H1 (cell line): ENCODE data around the gene ZNF66. TPM values are rescaled to one million over a fixed set of nuclear protein-coding genes. Genes with fewer than 3 reads are reported as not detected.
"Not testable (repeated sequence)": the region's sequence is repeated elsewhere in the genome, so short reads cannot be mapped to it uniquely, and the experiment has no call there.

Experiments
- CTCF ChIA-PET: fragments of 300-600 bp; sonication (Branson Sonifier 250); formaldehyde crosslinking; loops from one replicate; lab custom pipeline; 2021; ENCODE audit not compliant: partially characterized antibody; lab: Charles Lee
- POLR2A ChIA-PET: fragments of 300-600 bp; sonication (Branson Sonifier 250); formaldehyde crosslinking; loops from one replicate; lab custom pipeline; 2021; ENCODE audit warnings: inconsistent platforms; ENCODE audit not compliant: partially characterized antibody; lab: Charles Lee
- DNase-seq, 2 experiments: peaks; one replicate each; pipeline versions ENCODE4 v3.0.0 to v3.0.0-alpha.2; 2010 to 2022; ENCODE audit warnings: low spot score in 2 of 2, low read depth in 1 of 2, mixed read lengths in 1 of 2
- FAIRE-seq: peaks from 2 replicates; lab custom pipeline; 2011; peaks lifted over from hg19 to GRCh38; lab: Jason Lieb, UNC
- H2AFZ ChIP-seq: 2 replicates; pipeline ENCODE4 v1.8.1; 2012; ENCODE audit warnings: low read length, inconsistent platforms
- H2AK5ac ChIP-seq: 2 replicates; pipeline ENCODE4 v1.6.1; 2013; ENCODE audit warnings: low read depth, low read length
- H2BK120ac ChIP-seq: replicated peaks from 2 replicates; pipeline ENCODE3; 2013; ENCODE audit warnings: low read depth, low read length, inconsistent platforms
- H2BK12ac ChIP-seq: 2 replicates; pipeline ENCODE4 v1.6.1; 2013; ENCODE audit warnings: low read depth, low read length
- H2BK15ac ChIP-seq: 2 replicates; pipeline ENCODE4 v1.6.1; 2013; ENCODE audit warnings: low read length
- H2BK20ac ChIP-seq: 2 replicates; pipeline ENCODE4 v1.6.1; 2013; ENCODE audit warnings: low read length
- H2BK5ac ChIP-seq: 2 replicates; pipeline ENCODE4 v1.6.1; 2013; ENCODE audit warnings: low read depth, low read length
- H3K14ac ChIP-seq: 2 replicates; pipeline ENCODE4 v1.6.1; 2013; ENCODE audit warnings: inconsistent platforms; ENCODE audit not compliant: insufficient read length
- H3K18ac ChIP-seq: 2 replicates; pipeline ENCODE4 v1.6.1; 2013; ENCODE audit warnings: low read length; ENCODE audit errors: extremely low read depth
- H3K23ac ChIP-seq: 2 replicates; pipeline ENCODE4 v1.6.1; 2013; ENCODE audit warnings: inconsistent platforms; ENCODE audit not compliant: insufficient read length
- H3K23me2 ChIP-seq: 2 replicates; pipeline ENCODE4 v1.6.1; 2013; ENCODE audit warnings: low read depth, low read length
- H3K27ac ChIP-seq: 2 replicates; pipeline ENCODE4 v1.6.1; 2011; ENCODE audit warnings: low read depth, low read length, inconsistent platforms
- H3K27me3 ChIP-seq, 4 experiments: replicated peaks in 1 of 4; 1 replicate in 1 of 4; 2 replicates in 3 of 4; pipeline versions ENCODE4 v1.6.1 to v1.8.1; 2011 to 2013; ENCODE audit warnings: low read length in 3 of 4, mild to moderate bottlenecking in 3 of 4, inconsistent platforms in 2 of 4, mixed read lengths in 2 of 4, moderate library complexity in 1 of 4; ENCODE audit not compliant: control insufficient read depth in 3 of 4, insufficient read depth in 3 of 4; ENCODE audit errors: extremely low read depth in 1 of 4
- H3K36me3 ChIP-seq, 4 experiments: 2 replicates each; pipeline versions ENCODE4 v1.6.1 to v1.8.1; 2011 to 2013; ENCODE audit warnings: mild to moderate bottlenecking in 4 of 4, low read length in 3 of 4, moderate library complexity in 2 of 4, control low read depth in 1 of 4, inconsistent platforms in 1 of 4; ENCODE audit not compliant: insufficient read depth in 4 of 4, control insufficient read depth in 2 of 4
- H3K4ac ChIP-seq: replicated peaks from 2 replicates; pipeline ENCODE3; 2013; ENCODE audit warnings: low read length, low read depth, mixed read lengths, inconsistent platforms; ENCODE audit not compliant: insufficient read length
- H3K4me1 ChIP-seq, 4 experiments: replicated peaks in 1 of 4; 1 replicate in 1 of 4; 2 replicates in 3 of 4; pipeline versions ENCODE4 v1.6.1 to v1.8.1; 2011 to 2013; ENCODE audit warnings: low read length in 3 of 4, inconsistent platforms in 2 of 4, mixed read lengths in 1 of 4; ENCODE audit not compliant: insufficient read depth in 4 of 4, control insufficient read depth in 3 of 4
- H3K4me2 ChIP-seq, 2 experiments: 2 replicates each; pipeline versions ENCODE4 v1.6.1 to v1.8.1; 2011 to 2013; ENCODE audit warnings: low read depth in 2 of 2, low read length in 2 of 2, control low read depth in 1 of 2, inconsistent platforms in 1 of 2, mild to moderate bottlenecking in 1 of 2; ENCODE audit not compliant: insufficient read depth in 1 of 2
- H3K4me3 ChIP-seq, 4 experiments: fragments of 200-600, 300-600 bp in 1 of 4; sonication (generic), shearing (Covaris generic), sonication (Bioruptor Twin) in 1 of 4; 2 replicates each; pipeline versions ENCODE4 v1.5.1 to v1.8.1; 2011 to 2016; ENCODE audit warnings: low read length in 4 of 4, low read depth in 3 of 4, control low read depth in 2 of 4, inconsistent platforms in 2 of 4, mild to moderate bottlenecking in 2 of 4, mixed read lengths in 1 of 4, moderate library complexity in 1 of 4; ENCODE audit not compliant: insufficient read depth in 2 of 4; ENCODE audit errors: extremely low read depth in 1 of 4
- H3K56ac ChIP-seq: replicated peaks from 2 replicates; pipeline ENCODE3; 2013; ENCODE audit warnings: low read depth, mild to moderate bottlenecking, mixed read lengths, low read length, inconsistent platforms; ENCODE audit not compliant: insufficient read length
- H3K79me1 ChIP-seq: 2 replicates; pipeline ENCODE4 v1.6.1; 2013; ENCODE audit warnings: low read depth, low read length, control low read depth
- H3K79me2 ChIP-seq, 2 experiments: 2 replicates each; pipeline versions ENCODE4 v1.6.1 to v1.8.1; 2012 to 2013; ENCODE audit warnings: low read length in 2 of 2, mild to moderate bottlenecking in 2 of 2, inconsistent platforms in 1 of 2; ENCODE audit not compliant: insufficient read depth in 2 of 2, control insufficient read depth in 1 of 2
- H3K9ac ChIP-seq, 4 experiments: replicated peaks in 1 of 4; 1 replicate in 1 of 4; 2 replicates in 3 of 4; pipeline versions ENCODE4 v1.6.1 to v1.8.1; 2011 to 2013; ENCODE audit warnings: low read depth in 3 of 4, low read length in 3 of 4, control low read depth in 2 of 4, mild to moderate bottlenecking in 2 of 4, moderate library complexity in 2 of 4, inconsistent platforms in 1 of 4; ENCODE audit errors: extremely low read depth in 1 of 4
- H3K9me3 ChIP-seq, 2 experiments: 2 replicates each; pipeline versions ENCODE4 v1.6.1 to v1.8.1; 2012 to 2013; ENCODE audit warnings: mild to moderate bottlenecking in 2 of 2, moderate library complexity in 2 of 2, control low read depth in 1 of 2, inconsistent platforms in 1 of 2, low read depth in 1 of 2, low read length in 1 of 2, mixed read lengths in 1 of 2; ENCODE audit not compliant: insufficient read depth in 2 of 2
- H4K20me1 ChIP-seq, 2 experiments: replicated peaks in 1 of 2; 2 replicates each; pipeline versions ENCODE3 to v1.8.1; 2011 to 2013; ENCODE audit warnings: inconsistent platforms in 2 of 2, low read length in 2 of 2, mild to moderate bottlenecking in 1 of 2; ENCODE audit not compliant: insufficient read depth in 2 of 2, control insufficient read depth in 1 of 2
- H4K5ac ChIP-seq: 2 replicates; pipeline ENCODE4 v1.6.1; 2013; ENCODE audit warnings: low read length, low read depth, mixed read lengths, inconsistent platforms; ENCODE audit not compliant: insufficient read length
- H4K8ac ChIP-seq: 2 replicates; pipeline ENCODE4 v1.8.0; 2013; ENCODE audit warnings: mild to moderate bottlenecking, moderate library complexity, low read length, inconsistent platforms; ENCODE audit not compliant: insufficient read depth; ENCODE audit errors: extremely low read depth
- H4K91ac ChIP-seq: replicated peaks from 2 replicates; pipeline ENCODE3; 2013; ENCODE audit warnings: low read length, mixed read lengths, inconsistent platforms; ENCODE audit not compliant: insufficient read length
- BRCA1 ChIP-seq: IDR thresholded peaks from 2 replicates; pipeline ENCODE4 v1.6.1; 2012; ENCODE audit warnings: low read depth, low read length, improper control_type of control experiment
- EGR1 ChIP-seq: IDR thresholded peaks from 2 replicates; pipeline ENCODE4 v1.6.1; 2011; ENCODE audit warnings: low read depth, low read length, borderline replicate concordance
- FOSL1 ChIP-seq: IDR thresholded peaks from 2 replicates; pipeline ENCODE4 v1.6.1; 2011; ENCODE audit warnings: mild to moderate bottlenecking, low read depth, low read length, moderate library complexity; ENCODE audit not compliant: insufficient read depth
- WGBS, 2 experiments: shearing (Covaris generic) in 1 of 2; methylation state at CpG; one replicate each; pipeline versions ENCODE4 v1.1.6 to v1.1.7; 2013 to 2015; ENCODE audit warnings: low lambda C conversion rate in 2 of 2, mixed read lengths in 2 of 2, inconsistent platforms in 1 of 2, low coverage in 1 of 2, missing lambda C conversion rate in 1 of 2; ENCODE audit not compliant: insufficient replicate concordance in 2 of 2, insufficient coverage in 1 of 2, insufficient read length in 1 of 2; ENCODE audit errors: extremely low coverage in 1 of 2, missing lambda C conversion rate in 1 of 2; 5-methylcytosine and 5-hydroxymethylcytosine counted together
- polyA plus RNA-seq, 7 experiments: library from polyadenylated mRNA; depleted of rRNA in 3 of 7; stranded (reverse) in 5 of 7; unstranded in 2 of 7; fragments of >200 nt in 5 of 7; fragments of 200-250 nt in 2 of 7; gene quantifications; 1 replicate in 5 of 7; 2 replicates in 1 of 7; 4 replicates in 1 of 7; pipeline versions ENCODE4 v1.2.1 to v1.2.3, GENCODE V29; 2011 to 2013; ENCODE audit warnings: missing spikeins in 2 of 7, mixed read lengths in 2 of 7
- total RNA-seq: library from RNA; stranded (reverse); fragmentation: NEBNext Ultra II Directional; extraction: Animal tissue kit (Norgen Biotek cat#: 25700); gene quantifications from 2 replicates; pipeline ENCODE4 v1.2.1, GENCODE V29; 2021

The ZNF66 gene
- total and polyA plus RNA-seq, 2 of the 8 experiments (the other 6 are each of a cell fraction or from before 2014, with no cell fraction given) = 13.3 to 59.7 TPM

GRCh38 chr19:20776083-20777076 lies at the start of gene ZNF66 (continued):
- TF ChIP-seq EGR1 (no peak), FOSL1 (no peak), BRCA1 (no peak)

- POLR2A ChIA-PET, H3K4me2 ChIP-seq, H3K36me3 ChIP-seq, DNase-seq, H3K9ac ChIP-seq, H3K4me1 ChIP-seq, H3K27ac ChIP-seq, H4K20me1 ChIP-seq, H3K9me3 ChIP-seq, H2AFZ ChIP-seq, H2BK5ac ChIP-seq, H2BK12ac ChIP-seq, H4K8ac ChIP-seq, H4K5ac ChIP-seq, H3K14ac ChIP-seq, H4K91ac ChIP-seq, H2BK120ac ChIP-seq, H3K79me2 ChIP-seq, H2BK20ac ChIP-seq, H2BK15ac ChIP-seq, CTCF ChIA-PET, H3K18ac ChIP-seq, H3K79me1 ChIP-seq, H3K4me3 ChIP-seq, H3K27me3 ChIP-seq, H3K23ac ChIP-seq, FAIRE-seq, H2AK5ac ChIP-seq, H3K23me2 ChIP-seq, H3K56ac ChIP-seq, H3K4ac ChIP-seq: not testable (repeated sequence)
- WGBS, 2 experiments = 96% methylated on average over 6 of the region's 6 CpGs; no CpG with 5 or more reads in 1 of the 2 experiments
Observed at GRCh38 chr19:20750169-20750568, 25.9 kb upstream of the ZNF66 start.
